Type B pancreatic cell (in vitro differentiated cells): ENCODE measurements around the gene CRADD. TPM values are rescaled to one million over a fixed set of nuclear protein-coding genes. Genes with fewer than 3 reads are reported as not detected.

Source experiments
- DNase-seq: peaks from one replicate; pipeline ENCODE4 v3.0.0; 2021; ENCODE audit warnings: mixed read lengths; ENCODE audit not compliant: unreplicated experiment; ENCODE audit errors: extremely low spot score
- H3K27ac Mint-ChIP-seq: 2 replicates; pipeline ENCODE4 v1.8.0; 2021; ENCODE audit warnings: mild to moderate bottlenecking, mixed read lengths
- H3K27me3 Mint-ChIP-seq: 2 replicates; pipeline ENCODE4 v1.8.0; 2021; ENCODE audit warnings: mixed read lengths
- H3K36me3 Mint-ChIP-seq: 2 replicates; pipeline ENCODE4 v1.8.0; 2021; ENCODE audit warnings: mixed read lengths
- H3K4me1 Mint-ChIP-seq: one replicate; pipeline ENCODE4 v1.8.0; 2021; ENCODE audit warnings: mixed read lengths; ENCODE audit not compliant: unreplicated experiment
- H3K4me3 Mint-ChIP-seq: 2 replicates; pipeline ENCODE4 v1.8.0; 2021; ENCODE audit warnings: mild to moderate bottlenecking, mixed read lengths
- H3K9me3 Mint-ChIP-seq: 2 replicates; pipeline ENCODE4 v1.8.0; 2021; ENCODE audit warnings: mixed read lengths
- total RNA-seq: library from RNA; stranded (reverse); gene quantifications from 2 replicates; pipeline ENCODE4 v1.2.1, GENCODE V29; 2021; ENCODE audit warnings: low replicate concordance
- TF ChIP-seq, protein P1 (sequence below): fragments of 200-600 bp; sonication (generic); conservative IDR thresholded peaks from 2 replicates; pipeline ENCODE4 v1.5.0; 2021; ENCODE audit warnings: antibody characterized with exemption, mild to moderate bottlenecking

The CRADD gene
- total RNA-seq, 1 donor from 2014 or later = 8.1 TPM

DNA sequence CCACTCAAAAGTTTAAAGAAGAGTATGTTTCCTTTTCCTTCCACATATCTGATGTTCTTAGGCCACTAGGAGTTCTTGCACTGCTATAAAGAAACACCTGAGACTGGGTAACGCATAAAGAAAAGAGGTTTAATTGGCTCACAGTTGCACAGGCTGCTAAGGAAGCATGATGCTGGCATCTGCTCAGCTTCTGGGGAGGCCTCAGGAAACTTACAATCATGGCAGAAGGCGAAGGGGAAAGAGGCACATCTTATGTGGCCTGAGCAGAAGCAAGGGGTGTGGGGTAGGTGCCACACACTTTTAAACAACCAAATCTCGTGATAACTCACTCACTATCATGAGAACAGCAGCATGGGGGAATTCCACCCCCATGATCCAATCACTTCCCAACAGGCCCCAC, 7.7 kb upstream of the CRADD start:
- no peaks in the 10 kb centered on the region for H3K36me3 Mint-ChIP-seq
- peaks cover 5% of the 10 kb centered on the region for H3K27me3 Mint-ChIP-seq
- no peaks in the 10 kb centered on the region for H3K4me1 Mint-ChIP-seq
- no peak overlapping the region for H3K4me3 Mint-ChIP-seq
- no peak overlapping the region for H3K27ac Mint-ChIP-seq
- peaks cover 6% of the 10 kb centered on the region for H3K9me3 Mint-ChIP-seq
- TF ChIP-seq, protein P1, sequence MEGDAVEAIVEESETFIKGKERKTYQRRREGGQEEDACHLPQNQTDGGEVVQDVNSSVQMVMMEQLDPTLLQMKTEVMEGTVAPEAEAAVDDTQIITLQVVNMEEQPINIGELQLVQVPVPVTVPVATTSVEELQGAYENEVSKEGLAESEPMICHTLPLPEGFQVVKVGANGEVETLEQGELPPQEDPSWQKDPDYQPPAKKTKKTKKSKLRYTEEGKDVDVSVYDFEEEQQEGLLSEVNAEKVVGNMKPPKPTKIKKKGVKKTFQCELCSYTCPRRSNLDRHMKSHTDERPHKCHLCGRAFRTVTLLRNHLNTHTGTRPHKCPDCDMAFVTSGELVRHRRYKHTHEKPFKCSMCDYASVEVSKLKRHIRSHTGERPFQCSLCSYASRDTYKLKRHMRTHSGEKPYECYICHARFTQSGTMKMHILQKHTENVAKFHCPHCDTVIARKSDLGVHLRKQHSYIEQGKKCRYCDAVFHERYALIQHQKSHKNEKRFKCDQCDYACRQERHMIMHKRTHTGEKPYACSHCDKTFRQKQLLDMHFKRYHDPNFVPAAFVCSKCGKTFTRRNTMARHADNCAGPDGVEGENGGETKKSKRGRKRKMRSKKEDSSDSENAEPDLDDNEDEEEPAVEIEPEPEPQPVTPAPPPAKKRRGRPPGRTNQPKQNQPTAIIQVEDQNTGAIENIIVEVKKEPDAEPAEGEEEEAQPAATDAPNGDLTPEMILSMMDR = no peak
- no peak for DNase-seq

DNA sequence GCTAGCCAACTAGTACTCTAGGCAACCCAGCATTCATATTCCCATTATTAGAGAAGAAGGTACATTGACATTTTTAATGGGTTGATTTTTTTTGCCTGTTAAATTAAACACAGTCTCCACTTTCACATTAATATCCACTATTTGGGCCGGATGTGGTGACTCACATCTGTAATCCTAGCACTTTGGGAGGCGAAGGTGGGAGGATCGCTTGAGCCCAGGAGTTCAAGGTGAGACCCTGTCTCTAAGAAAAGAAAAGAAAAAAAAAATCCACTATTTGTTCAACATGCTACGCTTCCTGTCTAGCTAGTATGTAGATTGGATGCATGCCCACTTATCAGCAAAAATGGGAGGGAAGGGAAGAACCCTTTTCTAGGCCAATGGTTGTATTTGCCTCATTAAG, 7.1 kb upstream of the CRADD start:
- no peaks in the 10 kb centered on the region for H3K36me3 Mint-ChIP-seq
- no peak for DNase-seq
- peaks cover 6% of the 10 kb centered on the region for H3K27me3 Mint-ChIP-seq
- no peak overlapping the region for H3K4me3 Mint-ChIP-seq
- H3K27ac Mint-ChIP-seq = no peak overlapping the region
- no peaks in the 10 kb centered on the region for H3K4me1 Mint-ChIP-seq
- TF ChIP-seq, protein P1 = no peak
- peaks cover 6% of the 10 kb centered on the region for H3K9me3 Mint-ChIP-seq

DNA sequence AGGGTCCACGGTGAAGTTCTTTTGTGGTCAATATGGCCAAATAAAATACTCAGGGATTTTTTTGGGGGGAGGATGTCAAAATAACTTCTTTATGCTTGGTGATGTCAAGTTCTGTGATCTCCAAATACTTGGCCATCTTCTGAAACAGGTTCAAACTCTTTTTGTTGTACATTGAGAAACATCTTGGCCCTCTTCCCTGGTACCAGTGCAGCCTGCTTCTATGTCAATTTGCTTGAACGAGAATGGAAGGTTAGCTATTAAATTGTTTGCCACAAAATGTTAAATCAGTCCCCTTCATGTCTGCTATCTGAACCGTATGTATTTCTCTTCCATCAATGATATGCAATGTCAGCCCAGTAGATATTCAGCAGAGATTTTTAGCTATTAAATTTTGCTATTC, 6.1 kb upstream of the CRADD start:
- peaks cover 6% of the 10 kb centered on the region for H3K9me3 Mint-ChIP-seq
- H3K4me1 Mint-ChIP-seq = no peaks in the 10 kb centered on the region
- DNase-seq = no peak
- peaks cover 6% of the 10 kb centered on the region for H3K27me3 Mint-ChIP-seq
- TF ChIP-seq, protein P1 = no peak
- H3K27ac Mint-ChIP-seq = no peak overlapping the region
- no peaks in the 10 kb centered on the region for H3K36me3 Mint-ChIP-seq
- no peak overlapping the region for H3K4me3 Mint-ChIP-seq

DNA sequence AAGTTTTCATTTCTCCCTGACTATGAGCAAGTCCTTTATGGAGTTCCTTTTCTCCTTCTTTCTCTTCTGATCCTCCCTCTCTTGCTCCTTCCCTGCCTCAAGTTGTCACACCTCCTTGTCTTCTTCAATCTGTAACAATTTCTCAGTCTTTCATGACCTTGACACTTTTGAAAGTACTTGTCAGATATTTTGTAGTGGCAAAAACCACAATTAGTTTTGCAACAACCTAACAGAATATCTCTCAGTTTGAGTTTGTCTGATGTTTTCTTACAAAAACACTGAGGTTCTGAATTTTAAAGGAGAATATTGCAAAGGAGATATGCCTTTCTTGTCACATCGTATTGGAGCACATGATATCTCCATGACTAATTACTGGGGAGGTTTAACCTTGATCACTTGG, 4.1 kb upstream of the CRADD start:
- H3K36me3 Mint-ChIP-seq = no peaks in the 10 kb centered on the region
- TF ChIP-seq, protein P1 = no peak
- peaks cover 6% of the 10 kb centered on the region for H3K27me3 Mint-ChIP-seq
- peaks cover 4% of the 10 kb centered on the region for H3K4me1 Mint-ChIP-seq
- peaks cover 6% of the 10 kb centered on the region for H3K9me3 Mint-ChIP-seq
- no peak overlapping the region for H3K4me3 Mint-ChIP-seq
- DNase-seq = no peak
- H3K27ac Mint-ChIP-seq = no peak overlapping the region

DNA sequence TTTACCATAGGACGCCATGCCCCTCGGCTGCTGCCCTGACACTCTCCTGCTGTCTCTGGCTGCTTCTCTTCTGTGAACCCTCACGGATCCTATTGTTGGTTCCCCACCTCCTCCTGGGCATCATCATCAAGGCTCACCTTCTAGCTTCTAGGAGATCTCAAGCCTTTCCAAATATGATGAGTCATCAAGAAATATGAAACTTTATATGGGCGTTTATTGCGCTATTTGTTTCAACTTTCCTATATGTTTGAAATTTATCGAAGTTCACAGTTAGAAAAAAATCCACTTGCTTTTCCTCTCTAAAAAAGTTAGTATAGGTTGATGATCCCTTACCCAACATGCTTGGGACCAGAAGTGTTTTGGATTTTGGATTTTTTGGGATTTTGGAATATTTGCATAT, 2.8 kb upstream of the CRADD start:
- TF ChIP-seq, protein P1 = no peak
- Mint-ChIP-seq H3K27ac (no peak overlapping the region), H3K27me3 (peaks cover 6% of the 10 kb centered on the region), H3K4me3 (no peak overlapping the region), H3K36me3 (peaks cover 3% of the 10 kb centered on the region), H3K9me3 (peaks cover 1% of the 10 kb centered on the region), H3K4me1 (peaks cover 14% of the 10 kb centered on the region)
- DNase-seq = no peak
